Peyer's patch (tissue), 4 donors: ENCODE data around the gene ITGB5.

ENCODE experiments used
- CTCF ChIP-seq, 6 experiments: fragments of 450-650 bp in 4 of 6; fragments of 200-600 bp in 2 of 6; sonication (generic) in 1 of 6; IDR thresholded peaks; one replicate each; pipeline ENCODE4 v1.5.1; 2017 to 2019; ENCODE audit warnings: antibody characterized with exemption in 6 of 6, mild to moderate bottlenecking in 3 of 6, moderate library complexity in 1 of 6
- POLR2A ChIP-seq, 2 donors: fragments of 450-650 bp; IDR thresholded peaks; one replicate each; pipeline ENCODE4 v1.5.1; 2017; ENCODE audit warnings: antibody characterized with exemption in 2 of 2, mild to moderate bottlenecking in 2 of 2, moderate library complexity in 2 of 2

GRCh38 chr3:124816206-124816605 is 71.0 kb downstream of the ITGB5 start:
- no peak for TF ChIP-seq CTCF (IDR thresholded peaks at IDR 0.05)
- no peak for TF ChIP-seq POLR2A (IDR thresholded peaks at IDR 0.05)
